HEK293 (cell line): ENCODE results near the gene IQSEC1.
"Not testable (repeated sequence)": the region's sequence is repeated elsewhere in the genome, so short reads cannot be mapped to it uniquely, and the experiment has no call there.

Experiments
- CTCF ChIP-seq: fragments of 450-650 bp; formaldehyde crosslinking; IDR thresholded peaks from 2 replicates; pipeline ENCODE4 v1.5.1; 2016; ENCODE audit warnings: missing biosample characterization, missing genetic modification characterization
- KLF16 ChIP-seq: fragments of 450-650 bp; formaldehyde crosslinking; IDR thresholded peaks from 2 replicates; pipeline ENCODE4 v1.5.1; 2017; ENCODE audit warnings: missing biosample characterization, missing genetic modification characterization
- ZNF114 ChIP-seq: fragments of 450-650 bp; formaldehyde crosslinking; IDR thresholded peaks from 2 replicates; pipeline ENCODE4 v1.5.0; 2017; ENCODE audit warnings: missing biosample characterization, missing genetic modification characterization
- ZNF18 ChIP-seq: fragments of 450-650 bp; formaldehyde crosslinking; IDR thresholded peaks from 2 replicates; pipeline ENCODE4 v1.5.1; 2016; ENCODE audit warnings: missing biosample characterization, missing genetic modification characterization
- ZNF335 ChIP-seq: fragments of 450-650 bp; formaldehyde crosslinking; conservative IDR thresholded peaks from 2 replicates; pipeline ENCODE4 v1.5.1; 2016; ENCODE audit warnings: missing biosample characterization, missing genetic modification characterization
- ZNF433 ChIP-seq: fragments of 450-650 bp; formaldehyde crosslinking; IDR thresholded peaks from 2 replicates; pipeline ENCODE4 v1.5.1; 2016; ENCODE audit warnings: missing biosample characterization, missing genetic modification characterization, low read depth
- ZNF830 ChIP-seq: fragments of 450-650 bp; IDR thresholded peaks from 2 replicates; pipeline ENCODE4 v1.5.0; 2018; ENCODE audit warnings: missing biosample characterization, missing genetic modification characterization, low read depth, mild to moderate bottlenecking, moderate library complexity
- ZSCAN5A ChIP-seq: fragments of 450-650 bp; formaldehyde crosslinking; IDR thresholded peaks from 2 replicates; pipeline ENCODE4 v1.5.1; 2016; ENCODE audit warnings: missing biosample characterization, missing genetic modification characterization

GRCh38 chr3:12878758-12879157 is 194.5 kb downstream of the IQSEC1 start:
- not testable (repeated sequence) for TF ChIP-seq ZSCAN5A (tag by site-specific recombination); CTCF (tag by site-specific recombination); ZNF335 (tag by site-specific recombination); ZNF433 (tag by site-specific recombination); KLF16; ZNF830 (tag by site-specific recombination); ZNF114 (tag by site-specific recombination); ZNF18
